ENCODE measurements around the gene TPSD1.
"Not testable (repeated sequence)": the region's sequence is repeated elsewhere in the genome, so short reads cannot be mapped to it uniquely, and the experiment has no call there.

The TPSD1 gene

DNA sequence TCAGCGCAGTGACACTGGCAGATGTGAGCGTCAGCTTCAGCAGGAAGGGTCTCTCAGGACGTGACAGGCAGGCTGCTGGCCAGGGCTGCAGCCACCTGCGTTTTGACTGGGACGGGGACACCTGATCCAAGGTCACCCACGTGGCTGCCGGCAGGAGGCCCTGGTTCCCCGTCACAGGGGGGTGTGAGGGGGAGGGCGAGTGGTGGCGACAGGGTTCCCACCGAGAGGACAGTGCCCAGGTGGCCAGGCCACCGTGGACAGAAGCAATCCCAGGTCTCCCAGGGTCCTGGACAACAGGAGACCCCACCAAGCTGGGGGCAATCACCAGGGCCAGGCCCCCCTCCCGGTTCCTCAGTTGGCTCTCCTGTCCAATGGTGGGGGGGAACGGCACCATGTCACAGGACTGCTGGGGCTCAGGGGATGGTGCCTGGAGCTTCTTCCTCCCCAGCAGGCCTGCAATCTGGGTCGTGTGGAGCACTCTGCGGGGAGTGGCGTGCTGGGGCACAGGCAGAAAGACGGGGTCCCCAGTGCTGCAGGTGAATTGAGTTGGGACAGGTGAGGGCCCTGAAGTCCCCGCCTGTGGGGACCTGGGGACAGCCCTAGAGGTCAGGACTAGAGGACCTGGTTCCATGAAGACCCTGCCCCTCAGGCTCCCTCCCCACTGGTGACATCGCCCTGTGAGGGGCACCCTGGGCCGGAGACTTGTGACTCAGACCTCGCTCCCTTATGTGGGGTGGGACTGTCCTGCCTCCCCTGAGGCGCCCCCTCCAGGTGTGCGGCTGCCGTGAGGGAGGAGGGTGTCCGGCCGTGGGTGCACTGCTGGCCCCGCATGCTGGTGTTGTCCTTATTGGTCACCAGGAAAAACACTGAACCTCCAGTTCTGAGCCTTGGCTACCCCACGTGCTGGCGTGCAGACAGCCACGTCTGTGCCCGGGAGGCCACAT, 11.7 kb upstream of the TPSD1 start:
- not testable (repeated sequence) for DNase-seq

DNA sequence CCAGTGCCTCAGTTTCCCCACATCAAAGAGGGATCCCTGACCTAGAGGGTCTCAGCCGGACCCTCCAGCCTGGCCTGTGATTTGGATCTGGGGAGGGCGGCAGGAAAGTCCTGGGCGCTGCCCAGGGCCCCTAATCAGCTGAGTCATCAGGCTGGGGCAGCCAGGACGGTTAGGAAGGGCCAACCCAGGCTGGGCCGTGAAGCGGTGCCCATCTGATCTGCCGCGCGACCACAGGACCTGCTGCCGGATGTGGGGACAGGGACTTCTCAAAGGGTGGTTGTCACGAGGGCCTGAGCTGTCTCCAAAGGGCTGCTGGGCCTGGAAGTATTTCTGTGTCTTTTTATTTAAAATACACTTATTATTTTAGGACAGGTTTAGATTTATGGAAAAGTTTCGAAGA, 11.0 kb upstream of the TPSD1 start:
- DNase-seq, result peak; percentile 13

DNA sequence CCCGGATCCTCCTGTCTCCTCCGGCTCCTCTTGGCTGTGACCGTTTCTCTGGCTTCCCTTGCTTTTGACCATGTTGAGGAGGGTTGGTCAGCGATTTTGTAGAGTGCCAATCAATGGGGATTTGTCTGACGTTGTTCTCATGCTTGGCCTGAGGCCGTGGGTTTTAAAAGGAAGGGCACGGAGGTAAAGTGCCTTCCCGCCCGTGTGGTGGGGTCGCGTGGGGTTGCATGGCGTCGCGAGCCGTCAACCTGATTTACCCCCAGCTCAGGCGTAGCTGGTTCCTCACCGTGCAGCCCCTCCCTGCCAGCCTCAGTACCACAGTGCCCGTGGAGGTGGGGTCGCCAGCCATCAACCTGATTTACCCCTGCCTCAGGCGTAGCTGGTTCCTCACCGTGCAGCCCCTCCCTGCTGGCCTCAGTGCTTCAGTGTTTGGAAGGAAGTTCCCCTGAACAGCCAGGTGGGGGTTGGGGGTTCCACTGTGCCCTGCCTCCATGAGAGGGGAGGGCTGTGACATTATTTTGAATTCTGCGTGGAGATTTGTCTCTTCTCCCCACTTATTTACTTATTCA, 10.3 kb upstream of the TPSD1 start:
- DNase-seq, result no peak

DNA sequence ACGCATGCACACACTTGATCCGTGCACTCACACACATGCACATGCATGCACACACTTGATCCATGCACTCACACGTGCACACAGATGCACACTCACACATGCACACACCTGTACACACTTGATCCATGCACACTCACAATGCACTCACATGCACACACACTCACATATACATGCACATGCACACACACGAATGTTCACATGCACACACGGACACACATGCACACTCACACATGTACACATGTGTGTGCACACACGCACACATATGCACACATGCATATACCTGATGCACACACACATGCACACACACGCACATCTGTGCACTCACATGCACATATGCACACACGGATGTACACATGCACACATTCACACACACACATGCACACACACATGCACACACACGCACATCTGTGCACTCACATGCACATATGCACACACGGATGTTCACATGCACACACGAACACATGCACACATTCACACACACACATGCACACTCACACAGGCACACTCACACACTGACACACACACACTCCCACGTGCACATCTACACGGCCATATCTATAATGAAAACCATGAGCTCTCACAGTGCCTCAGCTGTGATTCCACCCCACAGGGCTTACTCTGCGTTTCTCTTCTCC, 7.8 kb upstream of the TPSD1 start:
- DNase-seq, result not testable (repeated sequence)

DNA sequence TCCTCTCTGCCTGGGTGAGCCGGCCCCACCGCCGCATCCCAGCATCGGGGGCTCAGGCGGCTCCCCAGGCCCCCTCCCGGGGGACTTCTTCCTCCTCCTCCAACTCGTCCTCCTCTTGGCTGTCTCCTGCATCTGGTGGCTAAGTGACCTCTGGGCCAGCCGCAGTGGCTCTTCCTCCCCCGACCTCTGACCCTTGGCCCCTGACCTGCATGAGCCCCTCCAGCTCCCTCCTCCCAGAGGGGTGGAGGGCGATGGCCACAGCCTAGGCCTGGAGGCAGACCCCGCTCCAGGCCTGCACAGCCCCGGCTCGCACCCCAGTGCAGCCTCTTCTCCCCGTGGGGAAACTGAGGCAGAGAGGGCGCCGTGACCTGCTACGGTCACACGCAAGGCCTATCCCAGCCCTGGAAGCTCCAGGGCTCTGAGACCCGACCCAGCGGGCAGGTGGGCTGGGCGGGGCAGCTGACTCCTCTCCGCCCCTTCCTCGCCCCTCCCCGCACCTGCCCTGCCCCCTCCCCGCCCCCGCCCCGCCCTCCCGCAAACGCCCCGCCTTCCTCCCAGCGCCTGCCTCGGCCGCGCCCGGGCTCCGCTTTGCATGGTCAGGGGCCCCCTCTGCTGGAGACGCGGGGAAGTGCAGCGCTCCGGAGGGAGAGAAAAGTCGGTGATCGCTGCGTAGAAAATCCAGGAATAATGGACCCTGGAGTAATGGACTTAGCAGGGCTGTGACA, 6.7 kb upstream of the TPSD1 start:
- not testable (repeated sequence) for DNase-seq

DNA sequence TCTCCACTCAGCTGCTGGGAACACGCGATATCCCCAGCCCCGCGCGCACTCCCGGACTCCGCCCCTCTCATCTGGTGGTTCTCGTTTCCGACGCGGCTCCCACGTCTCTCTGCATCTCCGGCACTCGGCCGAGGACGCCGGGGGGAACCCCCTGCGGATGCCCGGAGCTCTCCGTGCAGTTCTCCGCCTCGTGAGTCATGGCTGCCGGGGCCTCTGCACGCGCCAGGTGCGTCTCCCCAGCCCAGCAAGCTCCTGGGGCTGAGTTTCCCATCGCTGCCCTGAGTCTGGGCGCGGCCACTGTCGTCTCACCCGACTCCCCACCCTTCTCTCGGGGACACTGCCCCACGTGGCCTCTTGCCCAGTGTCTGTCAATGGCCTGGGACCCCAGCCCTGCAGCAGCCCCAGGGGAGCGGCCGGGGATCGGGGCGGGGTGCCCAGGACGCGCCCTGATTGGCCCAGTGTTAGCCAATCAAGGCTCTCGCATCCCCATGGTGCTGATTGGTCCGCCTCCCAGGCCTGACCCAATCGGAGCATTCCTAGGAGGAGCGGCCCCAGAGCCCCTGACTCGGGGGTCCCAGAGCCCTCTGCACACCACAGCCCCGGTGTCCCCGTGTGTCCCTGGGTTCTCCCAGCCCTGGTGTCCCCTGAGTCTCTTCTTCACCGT, 2.0 kb upstream of the TPSD1 start:
- not testable (repeated sequence) for DNase-seq

DNA sequence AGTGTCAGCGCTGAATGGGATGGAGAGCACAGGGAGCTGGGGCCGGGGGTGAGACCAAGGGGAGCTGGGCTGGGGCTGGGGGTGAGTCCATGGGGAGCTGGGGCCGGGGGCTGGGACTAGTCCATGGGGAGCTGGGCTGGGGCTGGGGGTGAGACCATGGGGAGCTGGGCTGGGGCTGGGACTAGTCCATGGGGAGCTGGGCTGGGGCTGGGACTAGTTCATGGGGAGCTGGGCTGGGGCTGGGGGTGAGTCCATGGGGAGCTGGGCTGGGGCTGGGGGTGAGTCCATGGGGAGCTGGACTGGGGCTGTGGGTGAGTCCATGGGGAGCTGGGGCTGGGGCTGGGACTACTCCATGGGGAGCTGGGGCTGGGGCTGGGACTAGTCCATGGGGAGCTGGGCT, 1.0 kb upstream of the TPSD1 start:
- not testable (repeated sequence) for DNase-seq

DNA sequence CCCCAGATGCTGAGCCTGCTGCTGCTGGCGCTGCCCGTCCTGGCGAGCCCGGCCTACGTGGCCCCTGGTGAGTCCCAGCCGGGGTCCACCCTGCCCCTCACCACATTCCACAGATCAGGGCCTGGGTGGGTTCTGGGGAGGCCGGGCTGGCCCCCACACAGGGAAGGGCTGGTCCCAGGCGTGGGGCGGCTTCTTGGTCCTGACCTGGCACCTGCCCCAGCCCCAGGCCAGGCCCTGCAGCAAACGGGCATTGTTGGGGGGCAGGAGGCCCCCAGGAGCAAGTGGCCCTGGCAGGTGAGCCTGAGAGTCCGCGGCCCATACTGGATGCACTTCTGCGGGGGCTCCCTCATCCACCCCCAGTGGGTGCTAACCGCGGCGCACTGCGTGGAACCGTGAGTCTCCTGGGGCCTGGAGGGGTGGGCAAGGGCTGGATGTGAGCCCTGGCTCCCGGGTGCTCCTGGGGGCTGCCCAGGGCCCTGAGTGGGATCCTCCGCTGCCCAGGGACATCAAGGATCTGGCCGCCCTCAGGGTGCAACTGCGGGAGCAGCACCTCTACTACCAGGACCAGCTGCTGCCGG, 516 bp downstream of the TPSD1 start:
- DNase-seq, result not testable (repeated sequence)

DNA sequence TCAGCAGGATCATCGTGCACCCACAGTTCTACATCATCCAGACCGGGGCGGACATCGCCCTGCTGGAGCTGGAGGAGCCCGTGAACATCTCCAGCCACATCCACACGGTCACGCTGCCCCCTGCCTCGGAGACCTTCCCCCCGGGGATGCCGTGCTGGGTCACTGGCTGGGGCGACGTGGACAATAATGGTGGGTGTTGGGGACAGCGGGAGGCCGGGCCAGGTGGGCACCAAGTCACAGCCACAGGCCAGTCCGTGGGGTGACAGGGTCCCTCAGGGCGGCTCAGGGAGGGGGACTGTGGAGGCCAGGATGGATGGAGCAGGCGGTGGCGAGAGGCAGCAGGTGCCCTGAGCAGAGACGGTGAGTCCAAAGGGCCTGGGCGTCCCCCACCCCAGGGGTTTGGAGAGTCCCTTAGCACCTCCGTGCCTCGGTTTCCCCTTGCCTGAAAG, 1.0 kb downstream of the TPSD1 start:
- no peak for DNase-seq

DNA sequence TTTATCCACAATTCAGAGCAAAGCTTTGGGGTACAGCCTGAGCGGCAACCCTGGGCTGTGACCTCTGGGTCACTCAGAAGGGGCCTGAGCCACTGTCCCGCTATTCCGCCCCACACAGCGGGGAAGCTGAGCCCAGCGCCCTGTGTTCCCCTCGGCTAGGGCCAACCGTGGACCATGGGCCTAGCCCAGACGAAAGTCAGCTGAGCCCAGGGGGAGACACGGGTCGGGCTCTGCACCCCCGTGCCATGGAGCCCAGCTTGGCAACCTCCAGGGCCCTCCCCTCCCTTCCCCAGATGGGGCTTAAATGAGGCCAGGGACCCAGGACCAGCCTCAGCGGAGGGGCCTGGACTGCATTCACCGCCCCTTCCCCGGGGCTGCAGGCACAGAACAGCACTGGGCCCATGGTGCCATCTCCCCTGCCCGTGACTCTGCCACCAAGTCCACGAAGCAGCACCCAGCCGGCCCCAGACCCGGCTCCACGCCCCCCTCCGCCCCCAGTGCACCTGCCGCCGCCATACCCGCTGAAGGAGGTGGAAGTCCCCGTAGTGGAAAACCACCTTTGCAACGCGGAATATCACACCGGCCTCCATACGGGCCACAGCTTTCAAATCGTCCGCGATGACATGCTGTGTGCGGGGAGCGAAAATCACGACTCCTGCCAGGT, 1.8 kb downstream of the TPSD1 start:
- no peak for DNase-seq

DNA sequence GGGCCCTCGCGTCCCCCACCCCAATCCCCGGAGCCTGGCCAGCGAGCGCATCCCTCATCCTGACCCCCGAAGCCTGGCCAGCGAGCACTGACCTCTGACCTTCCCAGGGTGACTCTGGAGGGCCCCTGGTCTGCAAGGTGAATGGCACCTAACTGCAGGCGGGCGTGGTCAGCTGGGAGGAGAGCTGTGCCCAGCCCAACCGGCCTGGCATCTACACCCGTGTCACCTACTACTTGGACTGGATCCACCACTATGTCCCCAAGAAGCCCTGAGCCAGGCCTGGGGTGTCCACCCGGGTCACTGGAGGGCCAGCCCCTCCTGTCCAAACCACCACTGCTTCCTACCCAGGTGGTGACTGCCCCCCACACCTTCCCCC, 2.3 kb downstream of the TPSD1 start:
- DNase-seq, result no peak

DNA sequence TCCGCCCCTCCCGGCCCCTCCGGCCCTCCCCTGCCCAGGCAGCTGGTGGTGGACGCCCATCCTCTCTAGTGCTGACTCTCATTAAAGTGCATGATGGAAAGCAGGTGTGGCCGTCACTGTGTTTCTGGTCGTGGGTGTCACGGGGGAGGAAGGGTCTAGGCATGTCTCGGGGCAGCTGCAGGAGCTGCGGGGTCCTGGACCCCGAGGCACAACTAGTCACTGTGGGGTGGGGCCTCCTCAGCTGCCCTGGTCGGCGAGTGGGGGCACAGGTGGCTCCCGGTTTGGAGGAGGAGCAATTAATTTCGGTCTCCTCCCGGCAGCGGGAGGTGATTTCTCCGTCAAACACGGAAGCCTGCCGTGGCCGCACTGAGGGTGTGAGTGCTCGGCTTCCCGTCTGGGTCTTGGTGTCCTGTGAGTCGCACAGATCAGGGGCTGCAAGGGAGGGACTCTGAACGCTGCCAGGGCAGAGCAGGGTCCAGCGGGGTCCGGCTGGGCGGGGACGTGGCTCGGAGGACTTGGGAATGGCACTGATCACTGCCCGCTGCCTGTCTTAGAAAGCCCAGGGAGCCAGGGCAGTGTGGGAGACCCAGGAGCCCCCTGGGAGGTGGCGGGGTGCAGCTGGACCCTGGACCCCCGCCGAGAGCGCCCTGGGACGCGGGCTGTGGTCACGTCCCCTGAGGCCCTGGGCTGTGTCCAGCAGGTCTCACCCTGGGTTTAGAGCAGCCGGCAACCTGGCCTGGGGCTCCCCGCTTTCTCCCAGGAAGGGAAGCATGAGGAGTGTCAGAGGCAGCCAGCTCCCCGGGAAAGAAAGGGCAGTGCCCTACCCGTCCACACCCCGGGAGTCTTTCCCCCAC, 3.3 kb downstream of the TPSD1 start:
- DNase-seq, result no peak

DNA sequence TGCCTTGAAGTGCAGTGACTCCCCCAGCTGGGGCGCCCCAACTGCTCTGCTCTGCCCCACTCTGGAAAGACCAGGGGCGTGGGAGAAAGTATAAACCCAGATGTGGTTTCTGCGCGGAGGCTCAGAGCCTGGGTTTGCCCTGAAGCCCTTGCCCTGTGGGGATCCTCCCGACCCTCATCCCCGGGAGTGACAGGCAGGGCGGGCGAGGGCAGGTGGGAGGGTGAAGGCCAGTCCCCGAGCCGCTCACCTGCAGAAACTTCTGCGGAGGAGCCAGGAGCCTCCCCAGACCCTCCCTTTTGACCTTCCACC, 3.8 kb downstream of the TPSD1 start:
- DNase-seq, result no peak

DNA sequence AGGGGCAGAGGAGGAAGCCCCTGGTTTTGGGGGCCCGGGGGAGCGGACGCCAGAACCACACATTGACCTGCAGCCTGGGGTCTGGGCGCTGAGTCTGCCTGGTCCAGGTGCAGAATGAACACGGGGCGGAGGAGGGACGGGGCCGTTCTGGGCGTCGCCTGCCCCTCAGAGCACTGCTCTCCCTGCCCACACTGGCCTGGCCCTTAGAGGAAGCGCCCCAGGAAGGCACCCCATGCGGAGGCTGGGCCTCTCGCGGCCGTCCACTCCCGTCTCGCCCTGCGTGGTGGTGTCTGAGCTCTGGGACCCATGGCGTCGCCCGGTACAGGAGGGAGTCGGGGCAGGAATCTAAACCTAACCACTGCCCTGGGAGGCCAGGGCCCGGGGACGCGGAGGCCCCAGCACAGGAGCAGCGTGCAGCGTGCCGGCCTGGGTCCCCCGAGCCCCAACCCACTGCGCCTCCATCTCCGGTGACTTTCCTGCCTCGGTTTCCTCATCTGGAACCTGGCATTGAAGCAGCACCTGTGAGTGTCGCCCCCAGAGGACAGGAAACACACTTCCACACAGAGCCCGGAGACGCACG, 4.3 kb downstream of the TPSD1 start:
- no peak for DNase-seq

DNA sequence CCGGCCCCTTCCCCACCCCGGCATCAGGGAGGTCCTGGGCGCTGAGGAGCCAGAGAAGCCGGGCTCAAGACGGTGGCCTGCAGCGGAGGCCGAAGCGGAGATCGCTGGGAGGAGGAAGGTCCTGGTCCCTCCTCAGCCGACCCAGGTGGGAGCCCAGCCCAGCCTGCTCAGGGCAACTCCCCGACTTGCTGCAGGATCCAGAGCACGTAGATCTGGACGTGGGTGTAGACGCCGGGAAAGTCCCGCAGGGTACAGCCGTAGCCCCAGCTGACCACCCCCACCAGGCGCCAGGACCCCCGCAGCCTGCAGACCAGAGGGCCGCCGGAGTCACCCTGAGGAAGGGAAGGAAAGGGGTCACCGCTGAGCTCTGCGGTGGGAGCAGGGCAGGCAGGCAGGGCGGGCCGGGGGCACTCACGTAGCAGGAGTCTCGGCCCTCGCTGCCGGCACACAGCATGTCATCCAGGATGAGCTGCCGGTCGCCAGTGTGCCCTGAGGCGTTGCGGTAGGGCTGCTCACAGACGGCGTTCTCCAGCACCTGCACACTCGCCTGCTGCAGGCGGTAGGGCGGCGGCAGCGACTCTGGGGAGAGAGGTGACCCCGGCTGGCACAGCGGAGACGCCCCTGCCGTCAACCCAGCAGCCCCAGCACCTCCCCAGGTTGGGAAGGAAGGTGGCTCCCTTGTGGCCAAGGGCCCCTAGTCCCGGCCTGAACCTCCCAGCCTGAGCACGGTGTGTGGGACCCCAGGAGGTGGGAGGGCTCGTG, 5.4 kb downstream of the TPSD1 start:
- no peak for DNase-seq

DNA sequence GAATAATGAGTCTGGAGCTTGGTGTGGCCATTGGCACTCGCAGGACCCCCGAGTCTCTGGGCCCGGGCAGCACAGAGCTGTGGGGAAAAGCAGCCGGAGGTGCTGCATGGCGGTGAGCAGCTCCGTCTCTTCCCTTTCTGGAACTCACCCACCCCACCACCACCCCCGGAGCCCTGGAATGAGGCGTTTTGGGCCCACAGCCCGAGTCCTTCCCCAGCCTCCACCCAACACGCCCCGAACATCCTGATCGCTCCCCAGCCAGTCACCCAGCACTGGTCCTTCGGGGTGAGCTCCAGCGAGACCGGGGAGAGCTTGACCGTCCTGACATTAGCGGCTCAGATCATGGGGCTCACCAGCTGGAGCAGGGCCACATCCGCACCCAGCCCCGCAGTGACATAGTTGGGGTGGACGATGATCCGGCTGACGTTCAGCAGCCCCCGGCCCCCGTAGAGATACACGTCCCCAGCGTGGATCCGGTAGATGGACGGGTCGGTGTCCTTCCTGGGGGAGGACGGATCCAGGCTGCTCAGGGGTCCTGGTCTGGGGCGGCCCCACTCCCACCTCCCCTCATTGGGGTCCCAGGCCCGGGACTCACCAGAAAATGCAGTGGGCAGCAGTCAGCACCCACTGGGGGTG, 6.5 kb downstream of the TPSD1 start:
- no peak for DNase-seq

DNA sequence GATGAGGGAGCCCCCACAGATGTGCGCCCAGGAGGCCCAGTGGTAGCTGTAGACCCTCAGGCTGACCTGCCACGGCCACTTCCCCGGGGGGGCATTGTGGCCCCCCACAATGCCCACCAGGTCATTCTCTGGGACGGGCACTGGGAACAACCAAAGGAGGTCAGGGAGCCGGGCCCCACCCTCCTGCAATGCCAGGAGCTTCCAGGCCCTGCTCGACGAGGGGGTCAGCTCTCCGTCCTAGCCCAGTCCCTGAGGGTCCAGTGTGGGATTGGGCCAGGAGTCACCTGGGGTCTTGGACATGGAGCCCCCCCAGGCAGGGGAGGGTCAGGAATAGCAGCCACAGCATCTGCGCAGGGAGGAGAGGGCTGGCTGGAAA, 7.0 kb downstream of the TPSD1 start:
- DNase-seq, result no peak

DNA sequence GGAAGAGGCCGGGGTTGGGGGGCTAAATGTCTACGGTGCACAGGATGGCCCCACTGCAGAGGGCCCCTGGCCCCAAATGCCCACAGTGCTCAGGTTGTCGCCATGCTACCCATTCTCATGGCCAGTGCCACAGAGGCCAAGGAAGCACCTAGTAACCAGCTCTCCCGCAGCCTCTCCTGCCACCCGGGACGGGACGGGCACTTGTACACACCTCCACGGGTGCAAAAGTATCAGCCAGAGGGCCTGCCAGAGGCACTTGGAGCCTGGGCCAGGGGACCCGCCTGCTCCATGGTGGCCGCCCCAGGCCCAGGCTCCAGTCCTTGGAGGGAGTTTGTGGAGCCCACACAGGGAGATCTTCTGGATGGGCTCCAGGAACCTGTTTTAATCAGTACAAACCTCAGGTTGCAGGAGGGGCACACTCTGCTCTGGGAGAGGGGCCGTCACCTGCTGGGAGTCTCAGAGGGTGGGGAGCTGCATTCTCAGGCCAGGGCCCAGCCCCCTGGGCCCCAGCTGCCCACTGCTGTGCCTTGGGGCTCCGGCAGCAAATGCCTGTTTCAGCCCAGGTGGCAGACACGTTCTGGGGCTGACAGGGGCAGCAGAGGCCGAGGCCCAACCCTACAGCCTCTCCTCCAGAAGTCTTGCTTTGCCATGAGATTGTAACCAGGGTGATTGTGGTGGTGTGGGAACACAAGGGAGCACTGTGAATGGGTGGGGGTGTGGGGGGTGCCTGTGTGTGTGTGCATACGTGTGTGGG, 7.9 kb downstream of the TPSD1 start:
- DNase-seq, result no peak
